Adrenal gland (tissue), 12 donors: ENCODE data around the gene ANKRD45. TPM values are rescaled to one million over a fixed set of nuclear protein-coding genes. Genes with fewer than 3 reads are reported as not detected.
"Not testable (repeated sequence)": the region's sequence is repeated elsewhere in the genome, so short reads cannot be mapped to it uniquely, and the experiment has no call there.

ENCODE experiments used
- DNase-seq, 7 donors: peaks; one replicate each; pipeline ENCODE4 v3.0.0-alpha.2; 2019 to 2020
- H3K27ac ChIP-seq, 5 donors: fragments of 200-600 bp; sonication (generic) in 4 of 5; 1 replicate in 3 of 5; 2 replicates in 2 of 5; pipeline versions ENCODE4 v1.5.1 to v1.8.0; 2016 to 2020; ENCODE audit warnings: mild to moderate bottlenecking in 1 of 5
- H3K27me3 ChIP-seq: fragments of 200-600 bp; 2 replicates; pipeline ENCODE4 v1.8.0; 2021
- H3K36me3 ChIP-seq, 2 donors: fragments of 200-600 bp; replicated peaks in 1 of 2; 1 replicate in 1 of 2; 2 replicates in 1 of 2; pipeline versions ENCODE4 v1.5.1 to v1.8.0; 2018 to 2022
- H3K4me1 ChIP-seq, 2 donors: fragments of 200-600 bp; replicated peaks in 1 of 2; 1 replicate in 1 of 2; 2 replicates in 1 of 2; pipeline versions ENCODE4 v1.5.1 to v1.8.0; 2018 to 2021
- H3K4me3 ChIP-seq, 4 donors: fragments of 200-600 bp; sonication (generic) in 3 of 4; one replicate each; pipeline ENCODE4 v1.5.1; 2016 to 2018
- H3K9me3 ChIP-seq, 3 donors: fragments of 200-600 bp; sonication (generic) in 1 of 3; replicated peaks in 1 of 3; 1 replicate in 2 of 3; 2 replicates in 1 of 3; pipeline versions ENCODE4 v1.5.1 to v1.8.0; 2016 to 2021
- POLR2A ChIP-seq, 2 donors: fragments of 450-650 bp; IDR thresholded peaks; one replicate each; pipeline ENCODE4 v1.6.1; 2017; ENCODE audit warnings: antibody characterized with exemption in 2 of 2, mild to moderate bottlenecking in 2 of 2, moderate library complexity in 1 of 2
- WGBS, 4 donors: extraction: QIAGEN DNeasy Blood & Tissue Kit in 2 of 4; methylation state at CpG; one replicate each; pipeline versions ENCODE4 v1.1.5 to v1.1.7; 2013 to 2017; 5-methylcytosine and 5-hydroxymethylcytosine counted together
- intact Hi-C, 2 donors: fragments of 100-400 bp; cut with DNase I; formaldehyde crosslinking; loops; one replicate each; pipeline versions ENCODE4 v1.14.1 to v1.15.0; 2022 to 2023
- polyA plus RNA-seq, 3 donors: library from polyadenylated mRNA; stranded (reverse); fragments of 200-250 nt in 2 of 3; fragments of 350-450 nt in 1 of 3; fragmentation: Illumina TruSeq in 1 of 3; extraction: RNeasy Lipid Tissue Mini Kit (QIAGEN cat#74804) in 1 of 3; gene quantifications; one replicate each; pipeline ENCODE4 v1.2.3, GENCODE V29; 2013 to 2014
- total RNA-seq, 9 donors: library from RNA; depleted of rRNA in 4 of 9; stranded (reverse); fragments of >200 nt in 4 of 9; fragments of 120-200 nt in 1 of 9; fragmentation: NEBNext Ultra II Directional in 1 of 9; extraction: Animal tissue kit (Norgen Biotek cat#: 25700) in 1 of 9; gene quantifications; one replicate each; pipeline versions ENCODE4 v1.1.0 to v1.2.4, GENCODE V29; 2013 to 2023
- TF ChIP-seq, protein P1 (sequence below), 6 experiments: fragments of 450-650 bp in 4 of 6; fragments of 200-600 bp in 2 of 6; sonication (generic) in 1 of 6; IDR thresholded peaks; 1 replicate in 5 of 6; 2 replicates in 1 of 6; pipeline versions ENCODE4 v1.5.1 to v1.8.0; 2016 to 2021; ENCODE audit warnings: antibody characterized with exemption in 6 of 6, mild to moderate bottlenecking in 2 of 6, moderate library complexity in 1 of 6
- donor health status: healthy with polysubstance abuse.
- donor health status: Bipolar disorder and iron deficiency.
- donor health status: DM: yes; HTN: yes; CAD: no.
- donor health status: DM: no; HTN: no; CAD: no.
- donor health status: DM: no; HTN: no; CAD: no.
- donor health status: DM: yes; HTN: yes; CAD: no.

ANKRD45 gene
- total and polyA plus RNA-seq, 12 donors: 0.41 to 2.3 (median 0.76) TPM; not detected in 2

DNA sequence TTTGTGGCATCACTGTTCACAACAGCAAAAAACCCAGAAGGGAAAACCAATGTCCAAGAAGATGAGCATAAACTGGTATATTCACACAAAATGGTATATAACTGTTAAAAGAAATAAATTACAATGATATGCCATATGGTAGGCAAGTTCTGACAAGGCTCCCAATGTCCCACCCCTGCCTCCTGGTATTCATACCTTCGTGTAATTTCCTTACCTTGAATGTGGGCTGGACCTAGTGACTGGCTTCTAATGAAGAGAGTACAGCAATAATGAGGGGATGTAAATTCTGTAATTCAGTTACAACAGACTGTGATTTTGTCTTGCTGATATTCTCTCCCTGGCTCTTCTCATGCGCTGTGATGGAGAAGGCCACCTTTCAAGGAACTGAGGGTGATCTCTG lies 9.3 kb downstream of the ANKRD45 start:
- Histone ChIP-seq H3K4me3 (no peak overlapping the region), H3K27me3 (no peaks in the 10 kb centered on the region), H3K9me3 (no peaks in the 10 kb centered on the region), H3K27ac (no peak overlapping the region), H3K36me3 (no peaks in the 10 kb centered on the region), H3K4me1 (no peaks in the 10 kb centered on the region)
- TF ChIP-seq, protein P1, sequence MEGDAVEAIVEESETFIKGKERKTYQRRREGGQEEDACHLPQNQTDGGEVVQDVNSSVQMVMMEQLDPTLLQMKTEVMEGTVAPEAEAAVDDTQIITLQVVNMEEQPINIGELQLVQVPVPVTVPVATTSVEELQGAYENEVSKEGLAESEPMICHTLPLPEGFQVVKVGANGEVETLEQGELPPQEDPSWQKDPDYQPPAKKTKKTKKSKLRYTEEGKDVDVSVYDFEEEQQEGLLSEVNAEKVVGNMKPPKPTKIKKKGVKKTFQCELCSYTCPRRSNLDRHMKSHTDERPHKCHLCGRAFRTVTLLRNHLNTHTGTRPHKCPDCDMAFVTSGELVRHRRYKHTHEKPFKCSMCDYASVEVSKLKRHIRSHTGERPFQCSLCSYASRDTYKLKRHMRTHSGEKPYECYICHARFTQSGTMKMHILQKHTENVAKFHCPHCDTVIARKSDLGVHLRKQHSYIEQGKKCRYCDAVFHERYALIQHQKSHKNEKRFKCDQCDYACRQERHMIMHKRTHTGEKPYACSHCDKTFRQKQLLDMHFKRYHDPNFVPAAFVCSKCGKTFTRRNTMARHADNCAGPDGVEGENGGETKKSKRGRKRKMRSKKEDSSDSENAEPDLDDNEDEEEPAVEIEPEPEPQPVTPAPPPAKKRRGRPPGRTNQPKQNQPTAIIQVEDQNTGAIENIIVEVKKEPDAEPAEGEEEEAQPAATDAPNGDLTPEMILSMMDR (IDR thresholded peaks at IDR 0.05): no peak
- TF ChIP-seq POLR2A (IDR thresholded peaks at IDR 0.05): no peak
- 85 to 94% (median 93%) methylated on average over 2 of the region's 2 CpGs for whole genome bisulfite sequencing, 4 donors
- intact Hi-C loops: no loop called here
- no peak for DNase-seq

DNA sequence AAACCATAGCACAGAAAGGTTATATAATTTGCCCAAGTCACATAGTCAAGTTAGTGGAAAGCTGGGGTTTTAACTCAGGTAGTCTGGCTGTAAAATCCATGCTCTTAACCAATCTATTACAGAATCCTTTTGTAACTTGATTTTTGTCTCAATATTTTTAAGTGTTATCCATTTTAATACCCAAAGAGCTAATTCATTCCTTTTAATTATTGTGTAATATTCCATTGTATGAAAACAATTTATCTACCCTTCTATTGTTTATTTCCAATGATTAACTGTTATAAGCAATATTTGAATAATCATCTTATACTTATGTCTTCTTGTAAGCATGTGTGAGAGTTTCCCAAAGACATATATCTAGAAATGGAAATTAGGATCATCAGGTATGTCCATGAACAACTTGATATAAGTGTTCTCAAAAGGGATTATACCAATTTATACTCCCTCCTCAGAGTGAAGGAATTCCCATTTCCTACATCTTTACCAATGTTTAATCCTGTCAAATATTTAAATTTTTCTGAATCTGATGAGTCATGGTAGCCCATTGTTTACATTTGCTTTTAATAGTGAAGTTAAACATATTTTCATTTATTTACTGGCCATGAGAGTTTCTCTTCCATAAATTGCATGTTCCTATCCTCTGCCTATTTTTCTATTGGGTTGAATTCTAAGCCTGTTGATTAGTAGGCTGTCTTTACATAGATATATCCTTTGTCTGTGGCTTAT lies 20.6 kb downstream of the ANKRD45 start:
- no peak overlapping the region for H3K27ac ChIP-seq
- H3K27me3 ChIP-seq: no peaks in the 10 kb centered on the region
- no peak for TF ChIP-seq POLR2A (IDR thresholded peaks at IDR 0.05)
- TF ChIP-seq, protein P1 (IDR thresholded peaks at IDR 0.05): no peak
- no peaks in the 10 kb centered on the region for H3K36me3 ChIP-seq
- intact Hi-C loops: no loop called here
- DNase-seq: no peak
- H3K9me3 ChIP-seq: peaks cover 0 to 4% (median 0%) of the 10 kb centered on the region in 3 donors
- H3K4me3 ChIP-seq: no peak overlapping the region
- H3K4me1 ChIP-seq: no peaks in the 10 kb centered on the region

DNA sequence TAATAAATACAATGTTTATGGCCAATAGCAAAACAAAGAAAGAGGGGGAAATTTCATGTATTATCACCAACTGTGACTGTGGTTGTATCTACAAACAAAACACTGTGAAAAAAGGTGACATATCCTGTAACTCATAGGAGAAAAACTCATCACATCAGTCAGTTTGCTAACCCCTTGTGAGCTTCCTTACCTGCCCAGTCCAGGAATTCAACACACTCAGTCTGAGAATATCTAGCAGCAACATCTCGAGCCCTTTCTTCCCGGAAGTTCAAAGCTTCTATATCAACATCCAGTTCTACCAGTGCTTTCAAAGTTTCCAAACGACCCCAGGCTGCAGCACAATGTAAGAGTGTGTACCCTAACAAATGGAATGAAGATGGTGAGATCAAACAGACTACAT lies 23.0 kb downstream of the ANKRD45 start:
- H3K27me3 ChIP-seq: no peaks in the 10 kb centered on the region
- intact Hi-C loops: no loop called here
- H3K27ac ChIP-seq: no peak overlapping the region
- H3K4me3 ChIP-seq: no peak overlapping the region
- TF ChIP-seq, protein P1 (IDR thresholded peaks at IDR 0.05): no peak
- TF ChIP-seq POLR2A (IDR thresholded peaks at IDR 0.05): no peak
- H3K4me1 ChIP-seq: no peaks in the 10 kb centered on the region
- WGBS, 4 donors: 72 to 82% (median 75%) methylated on average over 3 of the region's 3 CpGs
- no peak for DNase-seq
- H3K36me3 ChIP-seq: no peaks in the 10 kb centered on the region
- H3K9me3 ChIP-seq: peaks cover 0 to 4% (median 0%) of the 10 kb centered on the region in 3 donors

DNA sequence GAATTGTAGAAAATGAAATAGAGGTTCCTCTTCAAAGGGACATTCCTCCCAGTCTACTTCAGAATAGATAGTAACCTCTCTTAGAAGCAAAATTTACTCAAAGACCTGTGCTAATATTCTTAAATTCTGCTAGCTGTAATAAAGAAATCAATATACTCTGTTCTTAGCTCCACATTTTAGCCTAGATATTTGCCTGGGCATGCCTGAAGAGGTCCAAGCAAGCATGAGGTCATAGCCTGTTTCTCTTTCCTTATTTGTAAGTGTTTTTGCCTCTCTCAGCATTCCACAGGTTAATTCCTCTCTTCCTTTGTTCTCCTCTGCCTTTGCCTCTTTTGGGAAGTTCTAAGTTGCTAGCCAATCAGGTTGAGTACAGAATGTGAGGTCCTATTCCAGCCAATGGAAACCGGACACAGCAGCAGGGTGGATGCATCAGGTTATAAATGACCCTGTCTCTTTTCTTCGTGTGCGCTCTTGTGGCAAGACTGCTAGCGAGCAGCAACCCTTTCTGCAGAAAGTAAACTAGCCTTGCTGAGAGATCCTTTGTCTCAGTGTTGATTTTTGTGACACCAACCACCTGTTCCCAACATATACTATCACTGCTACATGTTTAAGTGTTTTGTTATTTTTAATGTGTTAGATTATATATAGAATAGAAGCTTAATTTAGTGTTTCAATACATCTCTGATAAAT lies 27.1 kb downstream of the ANKRD45 start:
- H3K36me3 ChIP-seq, H3K27ac ChIP-seq, H3K27me3 ChIP-seq, H3K4me3 ChIP-seq, intact Hi-C loops, DNase-seq, H3K9me3 ChIP-seq, H3K4me1 ChIP-seq: not testable (repeated sequence)
- WGBS, 4 donors: 89 to 96% (median 93%) methylated on average over 4 of the region's 4 CpGs
